Rectal smooth muscle tissue (tissue), 1 donor: Measurements from ENCODE around the gene AVL9.
"Not testable (repeated sequence)": the region's sequence is repeated elsewhere in the genome, so short reads cannot be mapped to it uniquely, and the experiment has no call there.

Experiments
- H3K27ac ChIP-seq: one replicate; pipeline ENCODE4 v1.7.0; 2013; ENCODE audit warnings: low read depth, low read length, inconsistent platforms
- H3K27me3 ChIP-seq: one replicate; pipeline ENCODE4 v1.7.0; 2013; ENCODE audit warnings: low read length; ENCODE audit not compliant: control insufficient read depth, insufficient read depth
- H3K36me3 ChIP-seq: one replicate; pipeline ENCODE4 v1.7.0; 2013; ENCODE audit warnings: low read length; ENCODE audit not compliant: control insufficient read depth, insufficient read depth
- H3K4me1 ChIP-seq: one replicate; pipeline ENCODE4 v1.7.0; 2013; ENCODE audit warnings: low read length; ENCODE audit not compliant: control insufficient read depth, insufficient read depth
- H3K4me3 ChIP-seq: one replicate; pipeline ENCODE4 v1.7.0; 2013; ENCODE audit warnings: low read length
- H3K9ac ChIP-seq: one replicate; pipeline ENCODE4 v1.7.0; 2013; ENCODE audit warnings: low read length

The AVL9 gene

GRCh38 chr7:32495298-32496051 is at the start of gene AVL9:
AVL9 (plus strand) TSS chr7:32495489; CDS start chr7:32495710, 221 bp downstream.
- no peaks in the 10 kb centered on the region for H3K27me3 ChIP-seq
- peak within 1 kb of the TSS; percentile 98 for H3K9ac ChIP-seq
- peak within 1 kb of the TSS; percentile 96 for H3K27ac ChIP-seq
- H3K4me1 ChIP-seq: no peaks in the 10 kb centered on the region
- H3K36me3 ChIP-seq: peaks cover 2% of the 10 kb centered on the region
- H3K4me3 ChIP-seq: peak within 1 kb of the TSS; percentile 98

- no peaks in the 10 kb centered on the region for H3K27me3 ChIP-seq
- H3K4me1 ChIP-seq: no peaks in the 10 kb centered on the region
- no peak overlapping the region for H3K9ac ChIP-seq
- no peak overlapping the region for H3K4me3 ChIP-seq
- H3K27ac ChIP-seq: no peak overlapping the region
- no peaks in the 10 kb centered on the region for H3K36me3 ChIP-seq
Observed at GRCh38 chr7:32447218-32447617, 48.1 kb upstream of the AVL9 start.

GRCh38 chr7:32453341-32454011 is 41.8 kb upstream of the AVL9 start:
- Histone ChIP-seq H3K36me3 (no peaks in the 10 kb centered on the region), H3K4me1 (no peaks in the 10 kb centered on the region), H3K27me3 (no peaks in the 10 kb centered on the region), H3K27ac (no peak overlapping the region), H3K4me3 (no peak overlapping the region), H3K9ac (no peak overlapping the region)

- Histone ChIP-seq H3K4me3 (no peak overlapping the region), H3K9ac (no peak overlapping the region), H3K36me3 (no peaks in the 10 kb centered on the region), H3K4me1 (no peaks in the 10 kb centered on the region), H3K27me3 (no peaks in the 10 kb centered on the region), H3K27ac (no peak overlapping the region)
Observed at GRCh38 chr7:32458025-32458424, 37.3 kb upstream of the AVL9 start.

- Histone ChIP-seq H3K27ac (no peak overlapping the region), H3K4me3 (no peak overlapping the region), H3K36me3 (no peaks in the 10 kb centered on the region), H3K27me3 (no peaks in the 10 kb centered on the region), H3K9ac (no peak overlapping the region), H3K4me1 (no peaks in the 10 kb centered on the region)
Observed at GRCh38 chr7:32459788-32460187, 35.5 kb upstream of the AVL9 start.

GRCh38 chr7:32461484-32461883 is 33.8 kb upstream of the AVL9 start:
- H3K36me3 ChIP-seq: no peaks in the 10 kb centered on the region
- no peak overlapping the region for H3K4me3 ChIP-seq
- no peaks in the 10 kb centered on the region for H3K4me1 ChIP-seq
- no peaks in the 10 kb centered on the region for H3K27me3 ChIP-seq
- no peak overlapping the region for H3K27ac ChIP-seq
- no peak overlapping the region for H3K9ac ChIP-seq

GRCh38 chr7:32462451-32462850 is 32.8 kb upstream of the AVL9 start:
- Histone ChIP-seq H3K9ac (no peak overlapping the region), H3K36me3 (no peaks in the 10 kb centered on the region), H3K27ac (no peak overlapping the region), H3K4me3 (no peak overlapping the region), H3K4me1 (no peaks in the 10 kb centered on the region), H3K27me3 (no peaks in the 10 kb centered on the region)

- H3K27me3 ChIP-seq: no peaks in the 10 kb centered on the region
- H3K4me1 ChIP-seq: no peaks in the 10 kb centered on the region
- no peak overlapping the region for H3K27ac ChIP-seq
- H3K9ac ChIP-seq: no peak overlapping the region
- no peak overlapping the region for H3K4me3 ChIP-seq
- H3K36me3 ChIP-seq: no peaks in the 10 kb centered on the region
Observed at GRCh38 chr7:32462977-32463376, 32.3 kb upstream of the AVL9 start.

- H3K4me3 ChIP-seq, H3K4me1 ChIP-seq, H3K27me3 ChIP-seq: not testable (repeated sequence)
Observed at GRCh38 chr7:32464641-32465416, 30.5 kb upstream of the AVL9 start.

GRCh38 chr7:32470004-32470403 is 25.3 kb upstream of the AVL9 start:
- not testable (repeated sequence) for H3K36me3 ChIP-seq, H3K27me3 ChIP-seq, H3K9ac ChIP-seq, H3K27ac ChIP-seq, H3K4me3 ChIP-seq, H3K4me1 ChIP-seq

More at GRCh38 chr7:32464641-32465416, 30.5 kb upstream of the AVL9 start:
- H3K9ac ChIP-seq, H3K36me3 ChIP-seq, H3K27ac ChIP-seq: not testable (repeated sequence)

- Histone ChIP-seq H3K27ac (no peak overlapping the region), H3K36me3 (no peaks in the 10 kb centered on the region), H3K27me3 (no peaks in the 10 kb centered on the region), H3K9ac (no peak overlapping the region), H3K4me1 (no peaks in the 10 kb centered on the region), H3K4me3 (no peak overlapping the region)
Observed at GRCh38 chr7:32470871-32471270, 24.4 kb upstream of the AVL9 start.

- no peaks in the 10 kb centered on the region for H3K27me3 ChIP-seq
- no peaks in the 10 kb centered on the region for H3K4me1 ChIP-seq
- H3K36me3 ChIP-seq: no peaks in the 10 kb centered on the region
- no peak overlapping the region for H3K4me3 ChIP-seq
- H3K9ac ChIP-seq: no peak overlapping the region
- H3K27ac ChIP-seq: no peak overlapping the region
Observed at GRCh38 chr7:32472015-32472414, 23.3 kb upstream of the AVL9 start.
